GM18861 (cell line): ENCODE results near the gene CREB3L4.

Experiments used
- ATAC-seq: cut with Tn5 transposase; IDR thresholded peaks from one replicate; pipeline ENCODE4 v1.9.1; 2021; ENCODE audit not compliant: unreplicated experiment

CREB3L4 gene

DNA sequence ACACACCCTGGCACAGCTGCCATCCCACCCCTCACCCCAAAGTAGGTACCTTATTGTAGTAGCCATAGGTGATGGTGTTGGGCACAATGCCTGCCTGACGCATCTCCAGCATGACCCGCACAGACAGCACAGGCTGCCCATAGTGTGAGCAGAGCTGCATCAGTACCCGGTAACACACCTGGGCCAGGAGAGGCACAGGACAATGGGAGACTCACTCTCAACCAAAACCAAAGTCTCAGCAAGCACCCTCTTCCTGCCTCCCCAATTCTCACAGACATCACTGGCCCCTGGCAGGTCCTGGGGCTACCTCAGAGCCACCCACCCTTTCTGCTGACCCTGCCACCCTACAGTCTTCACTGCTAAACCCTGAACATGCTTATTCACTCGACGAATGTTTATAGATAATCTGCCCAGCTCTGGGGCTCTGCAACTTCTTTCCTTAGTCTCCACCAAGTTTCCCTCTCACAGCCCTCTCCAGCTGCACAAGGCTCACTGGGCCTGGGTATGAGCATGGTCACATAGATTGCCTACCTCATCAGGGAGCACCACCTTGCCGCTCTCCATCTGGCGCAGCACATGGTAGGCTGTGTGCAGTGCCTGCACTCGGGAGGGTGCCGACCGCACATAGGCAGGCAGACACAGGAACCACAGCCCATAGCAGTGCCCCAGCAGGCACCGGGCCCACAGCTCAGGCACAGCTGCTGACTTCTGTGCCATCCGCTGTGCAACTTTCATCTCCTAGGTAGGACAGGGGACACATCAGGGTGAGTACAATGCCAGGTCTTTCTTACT, 31.5 kb upstream of the CREB3L4 start:
- ATAC-seq, result no peak

DNA sequence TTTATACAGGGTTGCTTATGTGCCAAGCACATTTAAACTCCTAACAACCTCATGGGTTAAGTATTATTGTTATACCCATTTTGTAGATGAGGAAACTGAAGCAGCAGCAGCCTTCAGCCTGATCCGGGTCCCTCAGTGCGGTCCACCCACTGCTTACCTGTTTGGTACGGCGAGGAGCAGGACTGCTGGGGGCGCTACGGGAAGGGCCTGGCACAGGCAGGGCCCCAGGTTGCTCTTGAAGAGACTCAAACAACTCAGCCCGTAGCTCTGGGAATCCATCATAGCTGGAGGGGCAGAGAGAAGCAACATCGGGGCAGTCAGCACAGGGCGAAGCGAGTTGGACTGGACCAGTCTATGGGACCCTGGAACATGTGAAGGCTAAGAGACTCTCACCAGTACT, 30.4 kb upstream of the CREB3L4 start:
- ATAC-seq, result no peak

DNA sequence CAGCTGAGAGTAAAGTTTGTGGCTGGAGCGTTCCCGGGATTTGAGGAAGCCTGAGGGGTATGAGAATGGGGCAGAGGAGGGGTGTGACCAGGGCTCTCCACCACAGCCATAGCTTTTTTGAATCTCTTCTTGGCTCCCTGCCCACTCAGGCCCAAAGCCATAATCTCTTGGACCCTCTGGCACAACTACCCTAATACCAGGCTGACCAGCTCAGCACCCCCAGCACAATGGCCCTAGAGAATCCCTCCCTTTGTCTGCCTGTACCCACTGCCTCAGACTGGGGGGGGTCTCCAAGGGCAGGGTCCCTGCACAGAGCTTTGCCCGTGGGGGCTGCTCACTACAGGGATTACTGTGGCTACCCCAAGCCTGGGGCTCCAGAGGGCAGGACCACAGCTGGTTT, 28.7 kb upstream of the CREB3L4 start:
- ATAC-seq, result no peak

DNA sequence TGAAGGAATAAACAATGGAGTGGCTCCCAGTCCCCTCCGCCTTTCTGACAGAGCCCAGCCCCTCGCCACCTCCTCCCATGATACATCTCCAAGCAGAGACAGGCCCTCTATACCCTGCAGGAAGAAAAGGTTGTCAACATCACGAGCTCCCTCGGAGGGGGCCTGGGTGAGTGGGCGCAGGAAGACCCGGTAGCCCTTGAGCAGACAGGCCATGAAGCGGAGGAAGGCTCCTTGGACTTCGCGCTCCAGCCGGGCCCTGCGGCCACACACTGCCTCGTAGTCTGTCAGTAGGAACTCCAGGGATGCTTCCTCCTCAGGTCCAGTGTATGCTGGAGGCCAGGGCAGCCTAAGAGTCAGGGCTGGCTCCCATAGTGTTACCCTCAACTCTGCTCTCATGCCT, 28.2 kb upstream of the CREB3L4 start:
- ATAC-seq, result no peak

DNA sequence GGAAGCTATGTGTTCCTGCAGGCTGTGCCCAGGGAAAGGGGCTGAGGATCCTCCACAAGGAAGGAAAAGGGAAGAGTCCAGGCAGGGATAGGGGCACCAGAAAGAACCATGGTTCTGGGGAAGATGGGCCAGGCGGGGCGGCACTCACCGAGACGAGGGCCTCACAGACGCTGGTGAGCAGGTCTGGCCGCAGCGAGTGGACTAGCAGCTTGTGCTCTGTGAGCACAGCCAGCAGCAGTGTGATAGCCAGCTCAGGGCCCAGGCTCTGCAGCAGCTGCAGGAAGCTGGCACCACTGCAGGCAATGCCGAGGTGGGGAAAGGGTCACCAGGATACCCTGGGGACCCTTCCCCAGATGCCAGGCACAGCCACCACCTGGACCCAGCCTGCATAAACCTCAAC, 26.9 kb upstream of the CREB3L4 start:
- ATAC-seq, result no peak

DNA sequence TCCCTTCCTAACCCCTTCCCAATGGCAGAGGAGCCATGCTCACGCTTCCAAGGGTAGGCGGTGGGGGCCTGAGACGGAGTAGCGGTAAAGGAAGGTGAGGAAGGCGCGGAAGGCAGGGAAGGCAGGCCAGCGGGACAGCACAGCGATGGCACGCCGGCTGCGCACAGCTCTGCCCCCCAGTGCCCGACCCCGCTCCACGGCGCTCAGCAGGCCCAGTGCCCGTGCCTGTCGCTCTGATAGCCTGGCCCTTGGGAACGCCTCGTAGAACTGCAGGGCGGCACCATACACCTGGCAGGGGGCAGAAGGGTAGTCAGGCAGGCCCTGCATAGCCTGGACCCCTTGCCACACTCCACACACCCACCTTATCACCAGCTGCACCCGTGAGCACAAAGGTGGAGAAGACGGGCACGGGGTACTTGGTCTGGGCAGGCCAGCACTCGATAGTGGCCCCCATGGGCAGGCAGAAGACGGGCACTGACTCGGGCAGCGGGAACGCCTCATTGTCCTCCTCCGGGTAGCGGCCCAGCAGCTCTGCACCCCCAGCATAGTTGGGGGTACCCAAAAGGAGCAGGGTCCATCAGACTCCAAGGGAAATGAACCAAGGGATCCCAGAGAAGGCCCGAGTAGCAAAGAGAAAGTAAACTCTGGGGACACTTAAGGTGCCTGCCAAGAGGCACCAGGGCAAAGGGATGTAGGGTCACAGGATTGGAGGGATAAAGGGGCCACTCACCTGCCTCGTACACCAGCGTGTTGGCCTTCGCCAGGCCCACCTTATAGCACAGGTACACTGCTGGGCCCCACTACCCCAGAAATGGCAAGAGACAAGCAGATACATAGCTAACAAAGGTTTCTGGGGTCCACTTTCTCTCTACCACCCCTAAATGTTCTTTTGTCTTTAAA, 25.6 kb upstream of the CREB3L4 start:
- ATAC-seq, result no peak

DNA sequence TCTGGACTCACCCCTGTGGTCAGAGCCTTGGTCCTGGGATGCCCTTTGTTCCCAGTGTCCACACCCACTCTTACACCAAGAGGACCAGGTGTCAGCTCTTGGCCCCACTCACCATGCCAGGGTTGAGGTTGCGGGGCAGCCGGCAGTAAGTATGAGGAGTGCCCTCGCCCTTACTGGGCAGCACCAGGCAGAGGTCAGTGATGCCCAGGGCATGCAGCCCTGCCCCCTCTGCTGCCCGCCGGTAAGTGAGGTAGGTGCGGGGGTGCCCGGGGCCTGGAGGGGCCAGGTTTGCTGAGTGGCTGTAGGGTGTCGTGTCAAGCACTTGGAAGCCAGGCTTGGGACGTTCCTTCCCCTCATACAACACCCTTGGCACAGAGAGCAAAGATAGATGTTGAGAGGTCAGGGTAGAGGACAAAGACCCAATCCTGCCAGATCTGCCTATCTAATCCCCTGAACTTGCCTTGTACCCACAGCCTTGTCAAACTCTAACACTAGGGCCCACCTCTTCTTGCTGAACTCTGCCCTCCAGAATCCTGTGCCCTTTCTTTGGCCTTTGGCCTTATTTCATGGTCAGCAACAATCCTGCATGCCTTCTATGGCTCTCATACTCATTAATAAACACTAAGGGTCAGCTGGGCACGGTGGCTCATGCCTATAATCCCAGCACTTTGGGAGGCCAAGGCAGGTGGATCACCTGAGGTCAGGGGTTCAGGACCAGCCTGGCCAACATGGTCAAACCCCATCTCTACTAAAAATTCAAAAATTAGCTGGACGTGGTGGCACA, 24.7 kb upstream of the CREB3L4 start:
- no peak for ATAC-seq

DNA sequence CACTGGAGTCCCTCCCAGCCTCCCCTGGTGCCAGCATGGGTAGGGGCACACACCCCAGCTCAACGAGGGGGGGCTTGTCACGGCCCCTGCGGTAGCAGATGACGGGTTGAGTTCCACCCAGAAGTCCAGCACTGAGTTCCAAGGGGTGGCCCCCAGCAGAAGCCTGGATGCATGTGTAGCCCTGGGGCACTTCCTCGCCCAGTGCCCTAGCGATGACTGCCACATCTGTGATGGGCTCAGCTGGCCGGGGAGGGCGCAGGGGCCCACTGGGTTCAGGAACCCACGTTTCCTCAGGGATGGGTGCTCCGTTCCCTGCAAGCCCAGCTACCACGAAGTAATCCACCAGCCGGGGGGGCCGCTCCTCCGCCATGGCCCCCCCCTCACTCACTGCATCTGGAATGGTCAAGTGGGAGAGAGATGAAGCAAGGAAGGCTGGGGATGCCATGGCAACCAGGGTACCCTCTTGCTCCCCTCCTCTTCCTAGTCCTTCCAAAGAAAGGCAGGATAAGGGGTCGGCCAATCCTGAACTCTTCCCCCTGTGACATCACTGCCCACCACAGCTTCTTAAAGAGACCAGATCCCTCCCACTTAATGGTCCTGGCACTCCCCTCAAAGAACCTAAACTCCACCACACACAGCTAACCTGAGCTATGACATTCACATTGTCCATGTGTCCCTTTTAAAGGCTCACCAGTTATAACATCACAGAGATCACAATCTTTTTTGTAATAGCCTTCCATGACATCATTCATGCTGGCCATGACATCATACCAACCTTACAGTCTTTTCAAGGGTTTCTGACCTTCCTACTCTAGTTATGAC, 23.5 kb upstream of the CREB3L4 start:
- ATAC-seq, result no peak

DNA sequence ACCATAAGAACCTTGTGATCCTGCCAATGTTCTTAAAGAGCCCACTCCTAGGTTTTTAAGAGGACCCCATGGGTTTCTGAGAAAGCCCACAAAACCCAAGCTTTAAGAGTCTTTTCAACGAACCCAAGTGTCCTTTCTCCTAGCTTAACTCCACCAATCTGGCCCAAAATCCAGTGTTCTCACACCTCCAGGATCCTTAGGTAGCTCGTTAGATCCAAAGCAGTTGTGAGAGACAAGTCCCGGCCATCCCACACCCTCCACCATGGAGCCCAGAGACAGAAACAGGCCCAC, 22.9 kb upstream of the CREB3L4 start:
- no peak for ATAC-seq

DNA sequence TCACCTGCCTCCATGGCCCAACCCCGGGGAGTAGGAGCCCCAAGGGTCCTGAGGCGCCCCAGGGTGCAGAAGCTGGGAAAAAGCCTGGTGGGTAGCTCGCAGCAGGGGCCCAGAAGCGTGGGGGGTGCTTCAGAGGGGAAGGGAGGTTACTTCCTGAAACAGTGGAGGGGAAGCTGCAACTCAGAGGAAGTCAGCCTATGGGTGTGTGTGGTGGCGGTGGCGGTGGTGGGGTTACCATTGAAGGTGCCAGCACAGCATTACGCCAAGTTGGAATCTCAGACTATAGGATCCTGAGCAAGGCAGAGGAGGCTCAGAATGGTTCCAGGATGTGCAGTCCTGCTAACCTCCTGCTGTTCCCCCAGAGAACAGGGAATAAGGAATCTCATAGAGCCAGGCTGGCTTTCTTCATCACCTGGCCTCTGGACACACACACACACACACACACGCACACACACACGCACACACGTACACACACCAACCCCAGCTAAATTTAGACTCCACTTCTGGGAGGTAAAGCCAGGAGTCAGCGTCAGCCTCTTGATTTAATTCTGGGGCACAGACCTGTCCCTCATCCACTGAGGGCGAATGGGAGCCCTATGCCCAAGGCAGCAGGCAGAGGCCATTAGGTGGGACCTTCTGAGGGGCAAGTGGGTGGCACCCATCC, 22.4 kb upstream of the CREB3L4 start:
- no peak for ATAC-seq

DNA sequence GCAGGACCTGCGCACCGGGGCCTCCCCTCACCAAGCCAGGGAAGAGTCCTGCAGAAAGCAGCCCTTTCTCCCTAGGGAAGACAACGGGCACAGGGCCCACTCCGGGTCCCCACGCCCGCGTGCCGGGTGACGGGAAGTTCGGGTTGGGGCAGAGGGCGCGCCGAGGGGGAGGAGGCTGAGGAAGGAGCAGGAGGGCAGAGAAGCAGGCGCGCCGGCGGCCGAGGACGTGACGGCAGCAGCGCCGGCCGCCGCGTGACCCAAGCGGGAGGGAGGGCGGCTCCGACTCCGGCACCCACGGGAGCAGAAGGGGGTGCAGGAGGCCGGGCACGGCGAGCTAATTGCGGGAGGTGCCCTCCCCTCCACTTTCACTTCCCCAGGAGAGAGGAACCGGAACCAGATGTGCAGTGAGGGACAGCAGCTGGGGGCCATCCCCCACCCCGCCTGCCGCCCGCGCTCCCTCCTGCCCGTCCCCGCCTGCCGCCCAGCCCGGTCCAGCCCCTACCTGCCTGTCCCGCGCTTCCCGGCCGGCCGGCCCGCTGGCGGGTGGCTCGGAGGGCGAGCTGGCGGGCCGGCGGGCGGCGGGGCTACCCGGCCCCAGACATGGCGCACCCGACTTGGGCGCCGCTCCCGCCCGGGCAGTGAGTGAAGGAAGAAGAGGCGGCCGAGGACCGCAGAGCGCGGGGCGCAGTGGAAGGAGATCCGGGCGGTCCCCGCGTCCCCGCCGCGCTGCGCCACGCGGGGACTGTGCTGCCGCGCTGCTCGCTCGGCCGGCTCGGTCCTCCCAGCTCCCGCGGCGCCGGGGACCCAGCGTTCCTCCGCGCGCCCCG, 21.7 kb upstream of the CREB3L4 start:
- ATAC-seq, result peak; percentile 72

DNA sequence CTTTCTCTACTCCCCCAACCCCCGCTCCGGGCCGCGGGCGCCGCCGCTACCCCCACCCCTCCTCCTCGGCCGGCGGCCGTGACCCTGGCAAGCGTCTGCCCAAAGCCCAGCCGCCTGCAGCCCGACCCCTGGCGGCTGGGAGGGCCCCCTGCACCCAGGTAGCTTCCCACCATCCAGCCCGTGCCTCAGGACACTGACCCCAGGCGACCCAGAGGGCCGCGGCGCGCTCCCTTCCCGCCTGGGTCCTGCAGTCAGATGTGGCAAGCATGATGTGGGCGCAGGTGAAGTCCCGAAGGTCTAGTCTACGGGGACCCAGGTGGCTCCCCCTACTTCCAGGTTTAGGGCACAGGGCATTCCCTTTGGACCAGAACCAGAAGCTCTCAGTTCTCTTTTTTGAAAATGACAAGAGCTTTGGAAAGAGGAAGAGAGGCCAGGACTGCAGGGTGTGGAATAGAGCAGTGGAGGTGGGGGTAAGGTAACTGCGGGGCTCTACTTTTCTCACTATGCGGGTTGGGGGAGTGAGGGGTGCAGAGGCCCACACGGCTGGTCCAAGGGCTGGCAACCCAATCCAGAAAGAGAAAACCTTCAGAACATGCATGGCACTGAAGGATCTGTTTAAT, 21.0 kb upstream of the CREB3L4 start, which contains the start of gene DENND4B:
Gene DENND4B (minus strand): TSS at position 97 of the 620 bp plus-strand sequence. CDS start 2,344 bp downstream, outside the sequence.
- peak; percentile 46 for ATAC-seq

DNA sequence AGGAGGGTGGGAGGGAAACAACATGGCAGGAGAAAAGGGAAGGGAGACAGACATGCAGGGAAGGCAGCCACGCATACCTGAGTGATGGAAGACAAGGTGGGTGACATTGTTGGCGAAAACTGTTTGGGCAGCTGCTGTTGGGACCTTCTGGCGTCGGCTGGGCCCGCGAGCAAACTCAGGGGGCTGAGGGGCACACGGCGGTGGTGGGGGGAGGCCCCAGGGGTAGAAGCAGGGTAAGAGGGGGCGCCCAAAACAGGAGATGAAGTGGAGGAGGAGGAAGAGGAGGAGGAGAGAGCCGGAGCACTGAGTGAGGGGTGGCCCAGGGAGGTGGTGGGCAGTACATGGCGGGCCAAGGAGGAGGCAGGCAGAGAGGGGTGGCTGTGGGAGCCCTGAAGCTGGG, 16.5 kb upstream of the CREB3L4 start:
- ATAC-seq, result no peak

DNA sequence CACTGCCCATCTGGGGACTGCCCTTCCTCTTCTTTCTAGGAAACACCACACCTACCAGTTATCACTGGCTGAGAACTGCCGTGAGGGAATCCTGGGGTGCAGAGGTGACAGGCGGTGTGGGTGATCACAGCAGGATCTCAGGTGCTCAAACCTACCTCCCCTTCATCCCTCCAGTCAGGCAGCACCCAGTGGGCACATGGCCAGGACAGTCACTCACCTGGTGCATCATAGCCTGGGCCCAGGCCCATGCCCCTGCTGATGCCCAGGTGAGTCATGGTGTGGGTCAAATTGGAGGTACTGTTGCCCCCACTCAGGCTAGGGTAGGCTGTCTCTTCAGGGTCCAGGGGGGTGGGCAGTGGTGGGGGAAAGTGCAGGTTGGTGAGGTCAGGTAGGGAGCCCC, 15.9 kb upstream of the CREB3L4 start:
- no peak for ATAC-seq

DNA sequence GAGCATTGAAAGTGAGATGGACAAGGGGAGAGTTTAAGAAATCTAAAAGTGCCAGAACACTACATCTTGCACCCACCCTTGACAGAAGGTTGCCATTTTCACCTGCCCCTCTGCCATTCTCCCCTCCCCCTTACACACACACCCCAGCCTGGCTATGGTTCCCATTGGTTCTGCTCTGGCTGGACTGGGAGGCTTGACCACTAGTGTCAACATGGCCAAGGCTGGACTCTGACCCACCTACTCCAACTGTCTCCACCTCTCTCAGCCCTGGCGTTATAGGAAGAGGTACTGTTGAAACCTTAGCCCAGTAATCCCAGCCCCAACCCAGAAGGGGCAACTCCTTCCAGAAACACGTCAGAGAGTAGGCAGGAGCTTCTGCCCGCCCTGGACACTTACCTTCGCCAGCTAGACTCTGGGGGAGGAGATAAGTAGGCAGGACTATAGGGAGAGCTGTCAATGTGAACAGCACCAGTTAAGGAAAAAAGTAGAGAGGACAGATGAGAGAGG, 13.8 kb upstream of the CREB3L4 start:
- no peak for ATAC-seq

DNA sequence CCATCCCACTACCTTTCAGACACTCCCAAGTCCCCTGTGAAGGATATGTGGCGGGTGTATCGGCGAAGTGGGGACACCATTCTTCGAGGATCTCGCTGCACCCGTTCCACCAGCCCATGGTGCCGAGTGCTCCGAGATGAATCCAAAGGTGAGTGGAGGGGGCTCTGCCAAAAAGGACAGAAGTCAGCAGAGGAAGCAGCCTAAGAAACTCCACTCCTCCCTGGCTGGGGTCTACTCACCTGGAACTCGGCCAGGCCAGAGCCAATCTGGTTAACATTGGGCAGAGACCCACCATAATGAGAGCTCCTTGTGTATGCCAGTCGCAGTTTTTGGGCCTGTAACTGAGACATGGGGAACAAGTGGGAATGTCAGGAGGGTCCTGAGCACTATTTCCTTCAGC, 12.9 kb upstream of the CREB3L4 start:
- no peak for ATAC-seq

DNA sequence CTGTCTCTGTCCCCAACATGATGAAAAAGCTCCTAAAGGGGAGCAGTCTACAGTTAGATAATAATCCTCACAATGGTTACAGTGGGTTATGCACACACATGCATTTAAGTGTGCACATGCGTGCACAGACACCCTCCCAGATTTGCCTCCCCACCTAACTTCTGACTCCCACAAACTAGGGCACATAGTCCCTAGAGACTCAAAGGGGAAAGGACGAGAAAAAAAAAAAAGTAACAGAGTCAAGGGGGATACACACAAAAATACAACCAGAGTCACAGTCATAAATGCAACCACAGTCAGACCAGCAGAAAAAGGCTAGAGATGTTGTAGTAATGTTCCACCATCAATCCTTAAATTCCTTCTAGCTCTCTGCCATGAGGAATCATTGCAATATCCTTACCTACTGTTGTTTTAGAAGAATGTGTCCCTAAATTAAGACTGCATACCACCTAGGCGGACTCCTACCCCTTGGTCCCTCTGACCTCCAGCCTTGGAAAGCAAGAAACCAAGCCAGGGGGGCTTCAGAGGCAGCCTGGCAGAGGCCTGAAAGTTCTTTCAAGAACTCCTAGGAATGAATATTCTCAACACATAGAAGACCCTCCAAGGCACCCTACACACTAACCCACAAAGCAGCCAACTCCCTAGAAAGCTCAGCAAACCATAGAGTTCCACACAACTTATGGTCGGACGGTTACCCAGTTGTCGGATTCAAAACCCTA, 10.5 kb upstream of the CREB3L4 start:
- ATAC-seq, result no peak

DNA sequence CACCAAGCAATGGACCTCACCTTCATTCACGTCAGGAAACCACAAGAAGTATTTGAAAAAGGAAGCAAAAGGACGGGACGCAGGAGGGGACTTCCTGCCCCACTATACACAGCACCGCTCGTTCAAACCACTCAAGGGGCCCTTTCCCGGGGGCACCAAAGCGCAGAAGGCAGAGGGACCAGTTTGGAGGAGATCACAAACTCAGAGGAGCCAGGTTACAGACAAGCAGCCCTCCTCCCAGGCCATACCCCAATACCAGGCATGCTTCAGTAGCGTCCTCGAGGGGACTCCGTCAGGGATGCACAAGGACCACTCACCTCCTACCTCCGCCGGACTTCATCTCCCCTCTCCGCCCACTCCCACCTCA, 10.0 kb upstream of the CREB3L4 start:
- ATAC-seq, result no peak
